ENCODE measurements around the gene CABLES1.
"Not testable (repeated sequence)": the region's sequence is repeated elsewhere in the genome, so short reads cannot be mapped to it uniquely, and the experiment has no call there.

The CABLES1 gene

GRCh38 chr18:23239885-23240608 lies 104.8 kb downstream of the CABLES1 start:
- TF ChIP-seq CTCF (IDR thresholded peaks at IDR 0.05; ENCODE audit: low read depth, low read length, missing control alignments) = no peak
- DNase-seq (ENCODE audit: low read depth) = no peak
- no peak overlapping the region for H3K4me3 ChIP-seq (ENCODE audit: low read depth, low read length)
- in situ Hi-C loops (cut with HindIII; ENCODE audit: low sequenced_read_pairs) = no loop called here

- DNase-seq (ENCODE audit: low read depth) = no peak
- in situ Hi-C loops (cut with HindIII; ENCODE audit: low sequenced_read_pairs) = no loop called here
- TF ChIP-seq CTCF (IDR thresholded peaks at IDR 0.05; ENCODE audit: low read depth, low read length, missing control alignments) = no peak
- H3K4me3 ChIP-seq (ENCODE audit: low read depth, low read length) = no peak overlapping the region
Observed at GRCh38 chr18:23240609-23240930, 105.3 kb downstream of the CABLES1 start.

- in situ Hi-C loops (cut with HindIII; ENCODE audit: low sequenced_read_pairs); DNase-seq (ENCODE audit: low read depth); H3K4me3 ChIP-seq (ENCODE audit: low read depth, low read length): not testable (repeated sequence)
Observed at GRCh38 chr18:23241833-23242496, 106.7 kb downstream of the CABLES1 start.

- no peak for DNase-seq (ENCODE audit: low read depth)
- no peak for TF ChIP-seq CTCF (IDR thresholded peaks at IDR 0.05; ENCODE audit: low read depth, low read length, missing control alignments)
- in situ Hi-C loops (cut with HindIII; ENCODE audit: low sequenced_read_pairs) = no loop called here
- H3K4me3 ChIP-seq (ENCODE audit: low read depth, low read length) = no peak overlapping the region
Observed at GRCh38 chr18:23243178-23243577, 107.9 kb downstream of the CABLES1 start.

GRCh38 chr18:23243816-23244215 lies 108.5 kb downstream of the CABLES1 start:
- in situ Hi-C loops (cut with HindIII; ENCODE audit: low sequenced_read_pairs) = no loop called here
- no peak for TF ChIP-seq CTCF (IDR thresholded peaks at IDR 0.05; ENCODE audit: low read depth, low read length, missing control alignments)
- no peak for DNase-seq (ENCODE audit: low read depth)
- no peak overlapping the region for H3K4me3 ChIP-seq (ENCODE audit: low read depth, low read length)

GRCh38 chr18:23244401-23244800 lies 109.1 kb downstream of the CABLES1 start:
- DNase-seq (ENCODE audit: low read depth) = no peak
- in situ Hi-C loops (cut with HindIII; ENCODE audit: low sequenced_read_pairs) = no loop called here
- no peak overlapping the region for H3K4me3 ChIP-seq (ENCODE audit: low read depth, low read length)
- no peak for TF ChIP-seq CTCF (IDR thresholded peaks at IDR 0.05; ENCODE audit: low read depth, low read length, missing control alignments)

- no peak for DNase-seq (ENCODE audit: low read depth)
- no peak overlapping the region for H3K4me3 ChIP-seq (ENCODE audit: low read depth, low read length)
- in situ Hi-C loops (cut with HindIII; ENCODE audit: low sequenced_read_pairs) = no loop called here
- no peak for TF ChIP-seq CTCF (IDR thresholded peaks at IDR 0.05; ENCODE audit: low read depth, low read length, missing control alignments)
Observed at GRCh38 chr18:23245461-23245860, 110.2 kb downstream of the CABLES1 start.

Measured in astrocyte of the cerebellum (primary cell).